ENCODE measurements around the gene AP3B1. TPM values are rescaled to one million over a fixed set of nuclear protein-coding genes. Genes with fewer than 3 reads are reported as not detected.

Gene AP3B1
- total RNA-seq, 3 donors from 2014 or later: 48.0 to 63.5 (median 48.2) TPM

DNA sequence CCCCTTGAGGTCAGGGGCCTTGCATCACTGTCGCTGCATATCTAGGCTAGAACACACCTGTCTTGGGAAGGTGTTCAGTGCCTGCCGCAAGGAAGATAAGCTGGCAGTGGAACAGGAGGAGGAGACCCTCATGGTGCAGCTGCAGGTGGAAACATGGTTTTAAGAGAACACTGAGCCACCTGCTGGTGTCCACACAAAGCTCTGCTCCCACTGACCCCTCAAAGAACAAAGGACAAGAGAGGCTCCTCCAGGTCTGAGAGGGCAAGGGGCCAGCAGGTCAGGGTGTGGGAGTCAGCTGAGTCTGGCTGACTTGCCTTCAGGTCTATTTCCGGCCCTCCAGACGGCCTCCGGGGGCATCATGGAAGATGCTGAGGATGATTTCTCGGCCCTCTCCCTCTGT lies 308.2 kb downstream of the AP3B1 start:
- DNase-seq (ENCODE audit: low spot score in 2 of 2): no peak
- no peak overlapping the region for H3K27ac ChIP-seq
- H3K9me3 ChIP-seq: no peaks in the 10 kb centered on the region
- H3K4me1 ChIP-seq: no peaks in the 10 kb centered on the region
- H3K27me3 ChIP-seq: no peaks in the 10 kb centered on the region
- no peak for TF ChIP-seq POLR2A (IDR thresholded peaks at IDR 0.05)
- TF ChIP-seq POLR2AphosphoS5 (IDR thresholded peaks at IDR 0.05): no peak
- TF ChIP-seq CTCF (IDR thresholded peaks at IDR 0.05): no peak
- H3K4me3 ChIP-seq: no peak overlapping the region
- H3K36me3 ChIP-seq: no peaks in the 10 kb centered on the region
- intact Hi-C loops (cut with DNase I; ENCODE audit: low total_unique reads): no loop called here

- no peak for TF ChIP-seq CTCF (IDR thresholded peaks at IDR 0.05)
- no peak for TF ChIP-seq POLR2A (IDR thresholded peaks at IDR 0.05)
- intact Hi-C loops (cut with DNase I; ENCODE audit: low total_unique reads): no loop called here
- DNase-seq (ENCODE audit: low spot score in 2 of 2): no peak
- Histone ChIP-seq H3K9me3 (no peaks in the 10 kb centered on the region), H3K36me3 (no peaks in the 10 kb centered on the region), H3K4me3 (no peak overlapping the region), H3K27me3 (no peaks in the 10 kb centered on the region), H3K4me1 (no peaks in the 10 kb centered on the region), H3K27ac (no peak overlapping the region)
Observed at GRCh38 chr5:77985247-77985646, 309.3 kb downstream of the AP3B1 start.

- Histone ChIP-seq H3K4me1 (no peaks in the 10 kb centered on the region), H3K36me3 (no peaks in the 10 kb centered on the region), H3K27me3 (no peaks in the 10 kb centered on the region), H3K4me3 (no peak overlapping the region), H3K27ac (no peak overlapping the region), H3K9me3 (no peaks in the 10 kb centered on the region)
- DNase-seq (ENCODE audit: low spot score in 2 of 2): no peak
- intact Hi-C loops (cut with DNase I; ENCODE audit: low total_unique reads): no loop called here
- TF ChIP-seq POLR2A (IDR thresholded peaks at IDR 0.05): no peak
- TF ChIP-seq POLR2AphosphoS5 (IDR thresholded peaks at IDR 0.05): no peak
- no peak for TF ChIP-seq CTCF (IDR thresholded peaks at IDR 0.05)
Observed at GRCh38 chr5:77984587-77984986, 309.9 kb downstream of the AP3B1 start.

DNA sequence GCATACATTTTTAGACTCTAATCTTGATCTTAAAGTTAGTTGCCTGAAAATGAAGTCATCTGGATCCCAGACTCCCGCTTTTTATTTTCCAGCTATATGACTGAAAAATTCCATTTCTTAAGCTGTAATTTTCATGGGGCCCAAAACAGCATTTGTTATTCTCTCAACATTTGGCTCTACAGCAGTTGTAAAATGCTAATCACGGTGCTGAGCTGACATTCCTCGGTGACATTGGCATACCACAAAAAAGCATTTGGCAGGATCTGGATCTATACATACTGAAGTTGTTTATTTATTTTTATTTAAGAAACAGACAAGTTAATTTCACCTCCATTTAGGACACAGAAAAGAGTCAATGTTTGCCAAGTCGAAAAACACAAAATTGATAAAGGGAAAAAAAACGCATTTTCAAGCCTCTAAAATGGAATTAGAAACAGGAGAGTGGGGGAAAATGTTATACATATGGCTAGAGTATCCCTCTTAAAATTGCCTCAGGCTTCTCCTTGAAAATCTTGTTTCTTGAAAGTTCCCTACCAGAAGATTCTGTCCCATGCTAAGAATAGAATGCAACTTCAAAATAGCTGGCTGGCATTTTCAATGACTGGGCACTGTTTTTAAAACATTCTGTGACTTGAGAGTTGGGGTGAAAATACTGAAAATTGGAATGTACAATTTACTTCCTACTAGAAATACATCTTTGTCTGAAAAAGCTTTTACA lies 310.9 kb downstream of the AP3B1 start:
- Histone ChIP-seq H3K27ac (no peak overlapping the region), H3K4me3 (no peak overlapping the region), H3K27me3 (no peaks in the 10 kb centered on the region), H3K36me3 (no peaks in the 10 kb centered on the region), H3K9me3 (no peaks in the 10 kb centered on the region), H3K4me1 (no peaks in the 10 kb centered on the region)
- intact Hi-C loops (cut with DNase I; ENCODE audit: low total_unique reads): no loop called here
- TF ChIP-seq POLR2A (IDR thresholded peaks at IDR 0.05) (no peak), POLR2AphosphoS5 (IDR thresholded peaks at IDR 0.05) (no peak), CTCF (IDR thresholded peaks at IDR 0.05) (no peak)
- no peak for DNase-seq (ENCODE audit: low spot score in 2 of 2)

DNA sequence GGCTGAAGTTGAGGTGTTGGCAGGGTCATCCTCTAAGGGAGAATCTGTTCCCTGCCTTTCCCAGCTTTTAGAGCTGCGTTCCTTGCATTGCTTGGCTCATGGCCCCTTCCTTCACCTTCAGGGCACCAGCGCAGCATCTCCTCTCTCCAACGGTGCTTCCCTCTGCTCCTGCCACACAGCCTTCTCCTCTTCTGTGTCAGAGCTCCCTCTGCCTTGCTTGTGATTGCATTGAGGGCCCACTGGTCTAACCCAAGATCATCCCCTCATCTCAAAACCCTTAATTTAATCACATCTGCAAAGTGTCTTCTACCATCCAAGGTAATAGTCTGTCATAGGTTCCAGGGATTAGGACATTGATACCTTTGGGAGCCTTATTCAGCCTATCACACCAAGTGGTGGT lies 312.7 kb downstream of the AP3B1 start:
- DNase-seq (ENCODE audit: low spot score in 2 of 2): no peak
- Histone ChIP-seq H3K9me3 (no peaks in the 10 kb centered on the region), H3K27me3 (no peaks in the 10 kb centered on the region), H3K4me3 (no peak overlapping the region), H3K4me1 (no peaks in the 10 kb centered on the region), H3K36me3 (no peaks in the 10 kb centered on the region), H3K27ac (no peak overlapping the region)
- TF ChIP-seq POLR2A (IDR thresholded peaks at IDR 0.05): no peak
- TF ChIP-seq POLR2AphosphoS5 (IDR thresholded peaks at IDR 0.05): no peak
- TF ChIP-seq CTCF (IDR thresholded peaks at IDR 0.05): no peak
- intact Hi-C loops (cut with DNase I; ENCODE audit: low total_unique reads): no loop called here
